Vagina (tissue), 2 donors: ENCODE data around the gene INSRR.

ENCODE experiments used
- CTCF ChIP-seq, 3 experiments: fragments of 450-650 bp in 2 of 3; fragments of 200-600 bp in 1 of 3; sonication (generic) in 1 of 3; IDR thresholded peaks; one replicate each; pipeline ENCODE4 v1.5.1; 2017 to 2019; ENCODE audit warnings: antibody characterized with exemption in 3 of 3, mild to moderate bottlenecking in 2 of 3, moderate library complexity in 2 of 3
- POLR2A ChIP-seq, 2 donors: fragments of 450-650 bp; IDR thresholded peaks; one replicate each; pipeline ENCODE4 v1.6.1; 2017; ENCODE audit warnings: antibody characterized with exemption in 2 of 2, mild to moderate bottlenecking in 2 of 2, moderate library complexity in 2 of 2
- POLR2AphosphoS5 ChIP-seq, 2 donors: sonication (generic); formaldehyde crosslinking; IDR thresholded peaks; one replicate each; pipeline ENCODE4 v1.9.0; 2017; ENCODE audit warnings: antibody characterized with exemption in 2 of 2, mild to moderate bottlenecking in 2 of 2, low read depth in 1 of 2; ENCODE audit not compliant: insufficient read depth in 1 of 2

GRCh38 chr1:156887734-156888133 is 28.8 kb upstream of the INSRR start:
- TF ChIP-seq CTCF (IDR thresholded peaks at IDR 0.05) (no peak), POLR2AphosphoS5 (IDR thresholded peaks at IDR 0.05; ENCODE audit: insufficient read depth in 1 of 2, low read depth in 1 of 2) (no peak), POLR2A (IDR thresholded peaks at IDR 0.05) (no peak)
